ENCODE results near the gene DHRSX. TPM values are rescaled to one million over a fixed set of nuclear protein-coding genes. Genes with fewer than 3 reads are reported as not detected.

The DHRSX gene
- total and polyA plus RNA-seq, 2 of the 13 experiments (the other 11 are each of a cell fraction or from before 2014, with no cell fraction given), result 15.5 to 24.3 TPM

GRCh38 chrX:2320580-2321327 is 180.0 kb downstream of the DHRSX start (continued):
- TF ChIP-seq MNT (IDR thresholded peaks at IDR 0.05) (peak; percentile 53; the same call in 1 of the 2 replicates), ZMAT5 (CRISPR knock-in tag; IDR thresholded peaks at IDR 0.05; ENCODE audit: borderline replicate concordance, low read depth) (no peak), ZNF749 (CRISPR knock-in tag; IDR thresholded peaks at IDR 0.05; ENCODE audit: borderline replicate concordance) (no peak; the same call in 1 of the 2 replicates), ZNF775 (CRISPR knock-in tag; IDR thresholded peaks at IDR 0.05; ENCODE audit: borderline replicate concordance) (no peak), ZNF3 (CRISPR knock-in tag; IDR thresholded peaks at IDR 0.05) (peak; percentile 80), POGZ (CRISPR knock-in tag; IDR thresholded peaks at IDR 0.05) (peak; percentile 90), NFIC (IDR thresholded peaks at IDR 0.05; ENCODE audit: low read length) (peak; percentile 86), PITX1 (CRISPR knock-in tag; IDR thresholded peaks at IDR 0.05) (peak; percentile 93), ZNF451 (CRISPR knock-in tag; IDR thresholded peaks at IDR 0.05) (peak; percentile 14; the same call in 1 of the 2 replicates), ZNF335 (CRISPR knock-in tag; IDR thresholded peaks at IDR 0.05) (0 out of 2 replicates have a peak, but pooled peaks have one; percentile 26)
- TF ChIP-seq, protein P1, sequence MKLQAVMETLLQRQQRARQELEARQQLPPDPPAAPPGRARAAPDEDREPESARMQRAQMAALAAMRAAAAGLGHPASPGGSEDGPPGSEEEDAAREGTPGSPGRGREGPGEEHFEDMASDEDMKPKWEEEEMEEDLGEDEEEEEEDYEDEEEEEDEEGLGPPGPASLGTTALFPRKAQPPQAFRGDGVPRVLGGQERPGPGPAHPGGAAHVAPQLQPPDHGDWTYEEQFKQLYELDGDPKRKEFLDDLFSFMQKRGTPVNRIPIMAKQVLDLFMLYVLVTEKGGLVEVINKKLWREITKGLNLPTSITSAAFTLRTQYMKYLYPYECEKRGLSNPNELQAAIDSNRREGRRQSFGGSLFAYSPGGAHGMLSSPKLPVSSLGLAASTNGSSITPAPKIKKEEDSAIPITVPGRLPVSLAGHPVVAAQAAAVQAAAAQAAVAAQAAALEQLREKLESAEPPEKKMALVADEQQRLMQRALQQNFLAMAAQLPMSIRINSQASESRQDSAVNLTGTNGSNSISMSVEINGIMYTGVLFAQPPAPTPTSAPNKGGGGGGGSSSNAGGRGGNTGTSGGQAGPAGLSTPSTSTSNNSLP (IDR thresholded peaks at IDR 0.05; ENCODE audit: low read depth, low read length), result peak; percentile 62
- TF ChIP-seq, protein P2, sequence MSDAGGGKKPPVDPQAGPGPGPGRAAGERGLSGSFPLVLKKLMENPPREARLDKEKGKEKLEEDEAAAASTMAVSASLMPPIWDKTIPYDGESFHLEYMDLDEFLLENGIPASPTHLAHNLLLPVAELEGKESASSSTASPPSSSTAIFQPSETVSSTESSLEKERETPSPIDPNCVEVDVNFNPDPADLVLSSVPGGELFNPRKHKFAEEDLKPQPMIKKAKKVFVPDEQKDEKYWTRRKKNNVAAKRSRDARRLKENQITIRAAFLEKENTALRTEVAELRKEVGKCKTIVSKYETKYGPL (CRISPR knock-in tag; IDR thresholded peaks at IDR 0.05), result peak; percentile 82
- TF ChIP-seq, protein P3, sequence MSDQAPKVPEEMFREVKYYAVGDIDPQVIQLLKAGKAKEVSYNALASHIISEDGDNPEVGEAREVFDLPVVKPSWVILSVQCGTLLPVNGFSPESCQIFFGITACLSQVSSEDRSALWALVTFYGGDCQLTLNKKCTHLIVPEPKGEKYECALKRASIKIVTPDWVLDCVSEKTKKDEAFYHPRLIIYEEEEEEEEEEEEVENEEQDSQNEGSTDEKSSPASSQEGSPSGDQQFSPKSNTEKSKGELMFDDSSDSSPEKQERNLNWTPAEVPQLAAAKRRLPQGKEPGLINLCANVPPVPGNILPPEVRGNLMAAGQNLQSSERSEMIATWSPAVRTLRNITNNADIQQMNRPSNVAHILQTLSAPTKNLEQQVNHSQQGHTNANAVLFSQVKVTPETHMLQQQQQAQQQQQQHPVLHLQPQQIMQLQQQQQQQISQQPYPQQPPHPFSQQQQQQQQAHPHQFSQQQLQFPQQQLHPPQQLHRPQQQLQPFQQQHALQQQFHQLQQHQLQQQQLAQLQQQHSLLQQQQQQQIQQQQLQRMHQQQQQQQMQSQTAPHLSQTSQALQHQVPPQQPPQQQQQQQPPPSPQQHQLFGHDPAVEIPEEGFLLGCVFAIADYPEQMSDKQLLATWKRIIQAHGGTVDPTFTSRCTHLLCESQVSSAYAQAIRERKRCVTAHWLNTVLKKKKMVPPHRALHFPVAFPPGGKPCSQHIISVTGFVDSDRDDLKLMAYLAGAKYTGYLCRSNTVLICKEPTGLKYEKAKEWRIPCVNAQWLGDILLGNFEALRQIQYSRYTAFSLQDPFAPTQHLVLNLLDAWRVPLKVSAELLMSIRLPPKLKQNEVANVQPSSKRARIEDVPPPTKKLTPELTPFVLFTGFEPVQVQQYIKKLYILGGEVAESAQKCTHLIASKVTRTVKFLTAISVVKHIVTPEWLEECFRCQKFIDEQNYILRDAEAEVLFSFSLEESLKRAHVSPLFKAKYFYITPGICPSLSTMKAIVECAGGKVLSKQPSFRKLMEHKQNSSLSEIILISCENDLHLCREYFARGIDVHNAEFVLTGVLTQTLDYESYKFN (CRISPR knock-in tag; conservative IDR thresholded peaks at IDR 0.05), result peak; percentile 87
- TF ChIP-seq, protein P4, sequence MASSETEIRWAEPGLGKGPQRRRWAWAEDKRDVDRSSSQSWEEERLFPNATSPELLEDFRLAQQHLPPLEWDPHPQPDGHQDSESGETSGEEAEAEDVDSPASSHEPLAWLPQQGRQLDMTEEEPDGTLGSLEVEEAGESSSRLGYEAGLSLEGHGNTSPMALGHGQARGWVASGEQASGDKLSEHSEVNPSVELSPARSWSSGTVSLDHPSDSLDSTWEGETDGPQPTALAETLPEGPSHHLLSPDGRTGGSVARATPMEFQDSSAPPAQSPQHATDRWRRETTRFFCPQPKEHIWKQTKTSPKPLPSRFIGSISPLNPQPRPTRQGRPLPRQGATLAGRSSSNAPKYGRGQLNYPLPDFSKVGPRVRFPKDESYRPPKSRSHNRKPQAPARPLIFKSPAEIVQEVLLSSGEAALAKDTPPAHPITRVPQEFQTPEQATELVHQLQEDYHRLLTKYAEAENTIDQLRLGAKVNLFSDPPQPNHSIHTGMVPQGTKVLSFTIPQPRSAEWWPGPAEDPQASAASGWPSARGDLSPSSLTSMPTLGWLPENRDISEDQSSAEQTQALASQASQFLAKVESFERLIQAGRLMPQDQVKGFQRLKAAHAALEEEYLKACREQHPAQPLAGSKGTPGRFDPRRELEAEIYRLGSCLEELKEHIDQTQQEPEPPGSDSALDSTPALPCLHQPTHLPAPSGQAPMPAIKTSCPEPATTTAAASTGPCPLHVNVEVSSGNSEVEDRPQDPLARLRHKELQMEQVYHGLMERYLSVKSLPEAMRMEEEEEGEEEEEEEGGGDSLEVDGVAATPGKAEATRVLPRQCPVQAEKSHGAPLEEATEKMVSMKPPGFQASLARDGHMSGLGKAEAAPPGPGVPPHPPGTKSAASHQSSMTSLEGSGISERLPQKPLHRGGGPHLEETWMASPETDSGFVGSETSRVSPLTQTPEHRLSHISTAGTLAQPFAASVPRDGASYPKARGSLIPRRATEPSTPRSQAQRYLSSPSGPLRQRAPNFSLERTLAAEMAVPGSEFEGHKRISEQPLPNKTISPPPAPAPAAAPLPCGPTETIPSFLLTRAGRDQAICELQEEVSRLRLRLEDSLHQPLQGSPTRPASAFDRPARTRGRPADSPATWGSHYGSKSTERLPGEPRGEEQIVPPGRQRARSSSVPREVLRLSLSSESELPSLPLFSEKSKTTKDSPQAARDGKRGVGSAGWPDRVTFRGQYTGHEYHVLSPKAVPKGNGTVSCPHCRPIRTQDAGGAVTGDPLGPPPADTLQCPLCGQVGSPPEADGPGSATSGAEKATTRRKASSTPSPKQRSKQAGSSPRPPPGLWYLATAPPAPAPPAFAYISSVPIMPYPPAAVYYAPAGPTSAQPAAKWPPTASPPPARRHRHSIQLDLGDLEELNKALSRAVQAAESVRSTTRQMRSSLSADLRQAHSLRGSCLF (CRISPR knock-in tag; IDR thresholded peaks at IDR 0.05; ENCODE audit: borderline replicate concordance), result no peak

Data from HepG2 (cell line).